Hematopoietic multipotent progenitor cell (in vitro differentiated cells): ENCODE measurements around the gene CNPPD1. TPM values are rescaled to one million over a fixed set of nuclear protein-coding genes. Genes with fewer than 3 reads are reported as not detected.

Experiments used
- DNase-seq, 3 donors: peaks; one replicate each; pipeline ENCODE4 v3.0.0-alpha.2; 2011 to 2015; ENCODE audit warnings: low read depth in 2 of 3, low spot score in 2 of 3
- total RNA-seq: library from RNA; depleted of rRNA; stranded (reverse); fragments of >200 nt; gene quantifications from one replicate; pipeline ENCODE4 v1.2.3, GENCODE V29; 2012

CNPPD1 gene
- 60.1 TPM for total RNA-seq

DNA sequence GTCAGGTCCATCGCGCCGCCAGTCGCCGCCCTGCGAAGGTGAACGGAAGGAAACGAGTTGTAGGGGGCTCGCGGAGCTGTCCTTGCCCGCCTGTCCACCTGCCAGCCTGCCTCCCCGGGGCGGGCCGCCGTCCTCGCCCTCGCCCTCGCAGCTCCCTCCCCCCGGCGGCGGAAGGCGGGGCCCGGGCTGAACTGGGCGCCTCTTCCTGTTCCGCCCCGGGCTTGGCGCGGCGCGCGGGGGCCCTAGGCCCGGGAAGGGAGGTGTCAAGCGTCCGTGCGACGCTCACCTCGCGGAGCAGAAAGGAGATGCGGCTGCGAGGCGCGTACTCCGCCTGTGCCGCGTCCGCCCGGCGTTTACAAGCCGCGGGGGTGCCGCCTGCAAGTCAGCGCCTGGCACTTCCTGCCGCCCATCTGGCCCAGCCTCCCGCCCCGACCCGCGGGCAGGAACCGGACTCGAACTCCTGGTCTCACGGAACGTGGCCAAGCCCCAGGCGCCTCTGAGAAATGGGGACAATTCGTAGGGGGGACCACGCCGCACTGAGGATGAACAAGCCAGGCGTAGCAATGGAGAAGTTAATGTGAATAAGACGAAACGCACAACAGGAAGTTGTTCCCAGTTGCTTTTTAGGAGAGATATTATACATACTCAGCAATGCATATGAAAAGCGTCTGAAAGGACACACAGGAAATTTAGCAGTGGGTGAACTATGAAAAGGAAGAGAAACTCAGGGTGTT is at the start of gene CNPPD1:
TSS of gene CNPPD1 (minus strand) at position 108 of the 734 bp plus-strand sequence. CDS start at position 11, 97 bp downstream.
- DNase-seq, result peak; percentile 71 to 87 (median 87)

DNA sequence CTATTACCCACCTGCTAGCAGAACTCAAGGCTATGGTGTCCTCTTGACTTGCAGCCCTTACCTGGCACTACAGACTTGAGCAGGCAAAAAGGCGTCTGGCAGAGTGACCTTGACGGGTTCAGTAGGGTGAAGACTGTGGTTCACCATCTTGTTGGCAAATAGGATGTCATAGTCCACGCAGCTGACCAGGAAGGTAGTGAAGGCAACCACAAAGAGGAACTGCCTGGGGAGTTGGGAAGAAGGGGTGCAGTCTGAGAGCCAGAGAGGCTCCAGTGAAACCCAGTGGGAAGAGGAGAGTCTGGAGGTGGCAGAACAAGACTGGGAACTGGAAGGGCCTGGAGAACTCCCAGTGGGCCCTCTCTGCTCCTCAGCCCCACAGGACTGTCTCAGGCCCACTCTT is 48.6 kb upstream of the CNPPD1 start:
- no peak for DNase-seq

GRCh38 chr2:219223831-219224610 is 47.3 kb upstream of the CNPPD1 start:
- DNase-seq, result no peak

DNA sequence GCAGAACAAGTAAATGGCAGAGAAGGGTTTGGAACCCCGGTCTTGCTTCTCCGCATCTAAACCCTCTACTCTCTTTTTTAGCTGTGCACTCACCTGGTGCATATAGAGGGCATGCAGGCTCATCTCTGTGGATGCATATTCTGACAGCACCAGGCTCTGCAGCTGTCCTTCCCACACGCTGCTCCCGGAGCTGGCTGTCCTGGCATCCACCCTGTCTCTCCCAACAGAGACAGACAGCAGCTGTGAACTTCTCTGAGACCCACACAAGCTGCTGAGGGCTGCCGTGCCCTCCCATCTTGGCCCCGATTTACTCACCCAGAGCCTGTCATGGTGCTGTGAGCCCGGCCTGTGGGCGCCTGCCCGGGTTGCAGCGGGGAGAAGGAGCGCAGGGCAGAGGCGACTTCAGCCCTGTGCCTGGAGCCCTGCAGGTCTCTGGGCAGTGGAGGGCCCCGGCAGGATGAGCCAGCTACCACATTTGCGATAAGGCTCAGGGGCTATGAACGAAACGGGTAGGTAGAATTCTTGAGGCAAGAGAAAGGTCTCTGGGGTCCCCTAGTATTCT is 45.3 kb upstream of the CNPPD1 start:
- no peak for DNase-seq

GRCh38 chr2:219220652-219221402 is 44.1 kb upstream of the CNPPD1 start:
- no peak for DNase-seq

- no peak for DNase-seq
These were observed 43.2 kb upstream of the CNPPD1 start for GRCh38 chr2:219219784-219220532.

DNA sequence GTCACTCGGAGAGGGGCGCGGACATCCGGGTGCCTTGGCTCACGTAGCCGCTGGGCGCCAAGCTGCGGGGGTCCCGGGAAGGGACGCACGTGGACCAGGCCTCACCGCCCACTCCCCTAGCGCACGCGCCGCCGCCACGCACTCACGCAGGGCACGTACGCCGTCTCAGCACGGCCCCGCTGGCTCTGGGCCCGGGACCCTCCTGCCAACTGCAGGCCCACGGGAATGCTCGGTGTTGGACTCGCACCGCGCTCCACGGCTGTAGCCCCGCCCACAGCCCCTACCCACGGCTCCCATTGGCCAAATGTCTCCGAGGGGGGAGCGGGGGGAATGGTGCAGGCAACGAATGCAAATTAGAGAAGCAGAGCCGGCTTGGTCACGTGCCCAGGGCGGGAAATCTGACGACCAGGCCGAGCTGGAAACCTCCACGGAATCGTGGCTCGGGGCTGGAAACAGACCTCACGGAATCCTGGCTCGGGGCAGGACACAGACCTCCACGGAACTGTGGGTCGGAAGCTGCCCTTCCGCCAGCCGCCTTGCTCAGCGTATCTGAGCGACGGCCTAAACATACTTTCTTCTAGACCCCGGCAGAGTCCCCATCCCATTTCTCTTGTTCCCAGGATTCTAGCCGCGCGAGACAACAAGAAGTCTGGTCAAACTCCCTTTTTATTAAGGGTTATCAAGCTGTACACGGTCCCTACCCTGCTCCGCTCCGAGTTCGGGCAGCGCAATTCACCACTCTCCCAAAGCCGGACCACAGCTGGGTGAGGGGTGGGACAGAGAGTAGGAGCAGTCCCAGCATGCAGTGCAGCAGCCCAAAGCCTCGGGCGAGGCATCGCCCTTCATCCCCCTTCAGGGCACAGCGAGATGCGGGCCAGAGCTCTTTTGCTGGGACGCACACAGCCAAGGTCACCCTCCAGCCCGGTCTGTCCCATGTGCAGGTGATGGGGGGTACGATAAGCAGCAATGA is 42.3 kb upstream of the CNPPD1 start, which contains the start of gene ABCB6:
TSS of gene ABCB6 (minus strand) at position 227 of the 970 bp plus-strand sequence. CDS start 285 bp downstream, outside the sequence.
- peak; percentile 59 to 91 (median 87) for DNase-seq

- peak in 2 of 3 donors; percentile 21 to 37 for DNase-seq
These were observed 41.5 kb upstream of the CNPPD1 start for GRCh38 chr2:219218217-219218731.

DNA sequence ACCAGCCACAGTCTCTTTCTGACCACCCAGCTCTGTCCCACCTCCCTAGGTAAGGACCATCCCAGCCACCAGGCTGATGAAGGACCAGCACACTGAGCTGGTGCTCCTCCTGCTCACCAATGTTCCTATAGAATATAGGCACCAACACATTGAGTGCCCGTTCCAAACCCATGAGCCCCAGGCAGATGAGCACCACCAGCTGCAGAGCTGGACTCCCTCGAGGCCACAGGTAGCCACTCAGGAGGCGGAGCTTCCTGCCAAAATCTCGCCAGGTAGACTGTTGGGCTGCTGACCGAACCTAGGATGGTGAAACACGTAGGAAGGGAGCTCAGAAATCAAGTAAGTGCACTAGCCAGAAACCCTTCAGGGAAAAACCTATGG is 39.8 kb upstream of the CNPPD1 start:
- no peak for DNase-seq

DNA sequence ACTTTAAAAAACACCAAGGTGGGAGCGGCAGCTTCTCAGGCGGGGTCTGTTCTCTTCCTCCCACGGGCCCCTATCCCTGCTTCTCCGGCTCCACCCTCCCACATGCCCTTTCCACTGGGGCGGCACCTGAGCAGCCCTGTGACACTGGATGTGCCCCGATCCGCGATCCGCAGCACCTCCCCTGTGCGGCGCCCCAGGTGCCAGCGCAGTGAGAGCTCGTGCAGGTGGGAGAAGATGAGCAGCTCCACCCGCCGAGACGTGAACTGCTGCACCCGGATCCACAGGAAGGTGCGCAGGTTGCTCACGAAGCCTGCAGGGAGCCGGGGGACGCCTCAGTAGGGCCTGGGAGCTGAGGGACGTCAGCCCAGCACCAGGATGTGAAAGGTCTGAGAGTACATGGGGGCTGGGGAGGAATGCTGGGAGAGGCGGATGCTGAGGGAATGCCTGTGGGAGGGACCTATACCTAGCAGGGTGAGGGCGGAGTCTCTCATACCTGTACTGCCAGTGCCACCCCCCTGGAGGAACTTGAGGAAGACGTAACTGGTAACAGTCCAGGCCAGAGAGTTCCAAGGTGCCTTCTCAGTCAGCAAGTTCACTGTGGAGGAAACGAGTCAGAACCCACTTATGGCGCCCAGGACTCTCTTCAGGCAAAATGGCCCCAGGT is 39.3 kb upstream of the CNPPD1 start:
- DNase-seq, result no peak

- DNase-seq, result no peak
These were observed 38.1 kb upstream of the CNPPD1 start for GRCh38 chr2:219214786-219215185.

DNA sequence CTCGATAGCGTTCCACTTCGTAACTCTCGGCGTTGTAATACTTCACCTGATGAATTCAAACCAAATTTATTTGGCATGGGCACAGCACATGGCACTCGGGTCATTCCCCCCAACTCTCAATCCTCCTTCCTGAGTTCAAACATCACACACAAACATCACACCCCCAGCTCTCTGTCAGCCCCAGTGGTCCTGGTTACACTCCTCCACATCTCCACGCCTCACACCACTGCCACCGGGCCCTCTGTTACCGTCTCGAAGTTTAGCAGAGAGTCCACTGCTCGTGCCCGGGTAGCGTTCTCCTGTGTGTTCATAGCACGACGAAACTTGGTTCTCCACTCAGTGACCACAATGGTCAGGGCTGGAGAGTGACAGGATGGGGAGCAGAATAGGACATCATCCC is 37.4 kb upstream of the CNPPD1 start:
- no peak for DNase-seq

DNA sequence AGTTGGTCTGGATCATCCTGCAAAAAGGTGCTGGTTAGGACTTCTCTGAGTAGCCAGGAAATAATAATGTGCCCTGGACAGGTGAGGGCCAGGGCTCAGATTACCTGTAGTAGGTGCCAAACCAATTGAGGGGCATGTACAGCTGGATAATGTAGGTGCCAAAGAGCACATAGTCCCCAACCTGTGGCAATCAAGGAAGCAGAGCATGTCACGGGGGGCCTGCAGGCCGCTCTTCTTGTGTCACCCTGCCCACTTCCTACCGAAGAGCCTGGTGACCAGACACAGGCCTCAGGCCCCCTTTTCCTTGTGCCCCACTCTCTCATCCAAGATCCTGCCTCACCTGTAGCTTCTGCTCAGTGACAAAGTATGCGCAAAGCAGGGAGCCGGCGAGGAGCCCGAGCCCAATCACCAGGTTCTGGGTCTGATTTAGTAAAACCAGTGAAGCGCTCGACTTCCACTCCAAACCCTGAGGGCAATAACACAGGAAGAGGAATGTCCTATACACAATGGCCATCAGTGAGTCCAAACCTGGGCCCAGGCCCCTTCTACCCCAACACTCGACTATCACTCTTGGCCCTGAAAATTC is 36.9 kb upstream of the CNPPD1 start:
- no peak for DNase-seq

GRCh38 chr2:219213026-219213415 is 36.3 kb upstream of the CNPPD1 start:
- no peak for DNase-seq

DNA sequence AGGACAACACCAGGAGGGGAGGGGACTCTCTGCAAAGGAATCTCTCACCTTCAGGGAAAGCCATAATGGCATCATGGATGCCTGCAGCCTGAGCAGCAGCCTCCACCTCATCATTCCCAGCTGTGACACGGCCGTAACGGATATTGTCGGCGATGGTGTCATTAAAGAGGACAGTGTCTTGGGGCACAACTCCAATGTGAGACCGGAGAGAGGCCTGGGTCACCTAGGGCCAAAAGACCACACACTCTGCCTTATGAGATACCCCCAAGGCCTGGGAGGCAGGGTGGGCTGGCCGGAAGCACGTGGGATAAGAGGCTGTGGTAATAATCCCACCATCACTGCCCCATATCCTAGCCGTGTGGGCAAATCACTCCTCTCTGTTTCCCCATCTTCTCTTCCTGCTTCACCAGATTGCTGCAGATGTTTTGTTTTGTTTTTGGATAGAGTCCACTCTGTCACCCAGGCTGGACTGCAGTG is 34.2 kb upstream of the CNPPD1 start:
- no peak for DNase-seq

DNA sequence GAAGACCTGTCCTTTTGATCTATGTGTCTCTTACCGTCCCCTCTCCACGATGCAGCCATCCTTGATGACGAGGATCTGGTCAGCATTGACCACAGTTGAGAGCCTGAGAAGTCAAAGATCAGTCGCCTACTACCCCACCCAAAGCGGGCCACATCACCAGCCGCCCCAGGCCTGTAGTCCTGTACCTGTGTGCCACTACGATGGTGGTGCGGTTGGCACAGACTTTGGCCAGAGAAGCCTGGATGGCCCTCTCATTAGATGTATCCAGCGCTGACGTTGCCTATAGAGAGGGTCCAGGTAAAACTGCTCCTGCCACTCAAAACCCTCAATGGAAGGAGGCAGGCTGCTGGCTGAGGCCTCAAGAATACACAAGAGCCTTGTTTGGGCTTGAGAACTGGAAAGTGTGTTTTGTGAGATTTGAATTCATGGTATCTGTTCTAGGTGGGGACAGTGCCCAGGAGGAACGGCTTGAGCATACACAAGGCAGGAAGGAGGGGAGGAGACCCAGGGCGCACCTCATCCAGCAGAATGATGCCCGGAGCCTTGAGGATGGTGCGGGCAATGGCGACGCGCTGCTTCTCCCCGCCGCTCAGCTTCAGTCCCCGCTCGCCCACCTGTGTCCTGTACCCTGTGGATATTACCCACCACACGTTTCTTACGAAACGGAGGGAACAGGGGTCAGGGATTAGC is 33.6 kb upstream of the CNPPD1 start:
- DNase-seq, result no peak
